B cell (primary cell): ENCODE measurements around the gene TOLLIP. TPM values are rescaled to one million over a fixed set of nuclear protein-coding genes. Genes with fewer than 3 reads are reported as not detected.

Experiments used
- ATAC-seq: fragments of 200-7000 bp; cut with Tn5 transposase; one replicate; pipeline ENCODE4 v1.10.0; 2021; ENCODE audit warnings: low read depth, mild to moderate bottlenecking, moderate number of reproducible peaks, moderate library complexity
- CTCF ChIA-PET: fragments of 350-600 bp; sonication (Branson Sonifier 250); formaldehyde crosslinking; loops from one replicate; lab custom pipeline; 2021; ENCODE audit warnings: antibody characterized with exemption, inconsistent platforms; lab: Charles Lee
- POLR2A ChIA-PET: fragments of 350-600 bp; sonication (Branson Sonifier 250); formaldehyde crosslinking; loops from one replicate; lab custom pipeline; 2021; ENCODE audit warnings: antibody characterized with exemption; lab: Charles Lee
- DNase-seq: peaks from one replicate; pipeline ENCODE4 v3.0.0; 2013
- H2AFZ ChIP-seq: 2 replicates; pipeline ENCODE4 v1.6.1; 2012; ENCODE audit warnings: mild to moderate bottlenecking, low read depth, low read length; ENCODE audit not compliant: insufficient read depth, poor library complexity, severe bottlenecking
- H3K27ac ChIP-seq, 2 donors: 1 replicate in 1 of 2; 2 replicates in 1 of 2; pipeline ENCODE4 v1.5.1; 2012 to 2013; ENCODE audit warnings: low read length in 2 of 2, mild to moderate bottlenecking in 2 of 2, moderate library complexity in 1 of 2
- H3K27me3 ChIP-seq, 4 experiments: fragments of 200-600 bp in 1 of 4; sonication (generic) in 1 of 4; replicated peaks in 1 of 4; 1 replicate in 2 of 4; 2 replicates in 2 of 4; pipeline versions ENCODE4 v1.6.1 to v1.7.0; 2013 to 2016; ENCODE audit warnings: low read length in 3 of 4, mild to moderate bottlenecking in 2 of 4, mixed read lengths in 1 of 4, moderate library complexity in 1 of 4; ENCODE audit not compliant: insufficient read depth in 4 of 4, control insufficient read depth in 3 of 4; ENCODE audit errors: control extremely low read depth in 1 of 4
- H3K36me3 ChIP-seq, 2 experiments: replicated peaks in 1 of 2; 1 replicate in 1 of 2; 2 replicates in 1 of 2; pipeline versions ENCODE4 v1.6.1 to v1.7.1; 2013; ENCODE audit warnings: low read length in 1 of 2; ENCODE audit not compliant: insufficient read depth in 2 of 2, control insufficient read depth in 1 of 2; ENCODE audit errors: control extremely low read depth in 1 of 2, extremely low read depth in 1 of 2
- H3K4me1 ChIP-seq, 2 donors: fragments of 200-600 bp in 1 of 2; sonication (generic) in 1 of 2; 1 replicate in 1 of 2; 2 replicates in 1 of 2; pipeline versions ENCODE4 v1.5.1 to v1.6.1; 2013 to 2017; ENCODE audit warnings: low read length in 2 of 2; ENCODE audit not compliant: control insufficient read depth in 2 of 2, insufficient read depth in 2 of 2
- H3K4me2 ChIP-seq: replicated peaks from 2 replicates; pipeline ENCODE3; 2012; ENCODE audit warnings: mild to moderate bottlenecking, low read depth, low read length; ENCODE audit not compliant: poor library complexity, severe bottlenecking
- H3K4me3 ChIP-seq, 5 experiments: fragments of 200-600 bp in 1 of 5; sonication (generic) in 1 of 5; 1 replicate in 3 of 5; 2 replicates in 2 of 5; pipeline versions ENCODE4 v1.5.1 to v1.7.0; 2011 to 2016; ENCODE audit warnings: low read length in 4 of 5, mild to moderate bottlenecking in 4 of 5, low read depth in 2 of 5, control low read depth in 1 of 5, moderate library complexity in 1 of 5; ENCODE audit not compliant: insufficient read depth in 1 of 5; ENCODE audit errors: control extremely low read depth in 1 of 5, extremely low read depth in 1 of 5
- H3K79me2 ChIP-seq: fragments of 200-600 bp; sonication (generic); one replicate; pipeline ENCODE4 v1.6.0; 2016; ENCODE audit warnings: low read length; ENCODE audit not compliant: control insufficient read depth, insufficient read depth
- H3K9ac ChIP-seq: fragments of 200-600 bp; sonication (generic); 2 replicates; pipeline ENCODE4 v1.6.1; 2017; ENCODE audit warnings: mild to moderate bottlenecking, low read length, moderate library complexity
- H3K9me3 ChIP-seq, 3 donors: one replicate each; pipeline versions ENCODE4 v1.6.1 to v1.7.1; 2013; ENCODE audit warnings: low read length in 2 of 3; ENCODE audit not compliant: control insufficient read depth in 2 of 3, insufficient read depth in 1 of 3; ENCODE audit errors: control extremely low read depth in 1 of 3
- H4K20me1 ChIP-seq: 2 replicates; pipeline ENCODE4 v1.6.0; 2012; ENCODE audit warnings: mild to moderate bottlenecking, low read length; ENCODE audit not compliant: insufficient read depth, control insufficient read depth, poor library complexity, severe bottlenecking
- H3K27ac Mint-ChIP-seq: one replicate; pipeline ENCODE4 v1.8.0; 2021; ENCODE audit warnings: mixed read lengths
- H3K27me3 Mint-ChIP-seq: one replicate; pipeline ENCODE4 v1.8.0; 2021; ENCODE audit warnings: mixed read lengths
- H3K4me1 Mint-ChIP-seq: one replicate; pipeline ENCODE4 v1.8.0; 2021; ENCODE audit warnings: mixed read lengths
- H3K4me3 Mint-ChIP-seq: one replicate; pipeline ENCODE4 v1.8.0; 2021; ENCODE audit warnings: mixed read lengths
- H3K9me3 Mint-ChIP-seq: one replicate; pipeline ENCODE4 v1.8.0; 2022; ENCODE audit warnings: mixed read lengths; ENCODE audit not compliant: insufficient read depth
- CTCF ChIP-seq: fragments of 200-600 bp; IDR thresholded peaks from one replicate; pipeline ENCODE4 v1.8.0; 2022; ENCODE audit warnings: antibody characterized with exemption, mild to moderate bottlenecking
- EZH2 ChIP-seq: IDR thresholded peaks from 2 replicates; pipeline ENCODE4 v1.6.1; 2012; ENCODE audit warnings: borderline replicate concordance, low read depth, mild to moderate bottlenecking, moderate library complexity, low read length; ENCODE audit not compliant: insufficient read depth, poor library complexity, severe bottlenecking
- WGBS: methylation state at CpG from one replicate; pipeline ENCODE4 v1.1.5; 2013; ENCODE audit warnings: missing lambda C conversion rate; ENCODE audit not compliant: insufficient coverage; 5-methylcytosine and 5-hydroxymethylcytosine counted together
- intact Hi-C: fragments of 100-400 bp; cut with micrococcal nuclease; formaldehyde crosslinking; loops from one replicate; pipeline ENCODE4 v1.10.0; 2022
- polyA plus RNA-seq: library from polyadenylated mRNA; depleted of rRNA; stranded (reverse); fragments of >200 nt; gene quantifications from 2 replicates; pipeline ENCODE4 v1.2.3, GENCODE V29; 2012
- total RNA-seq, 2 donors: library from RNA; stranded (reverse); fragments of 120-200 nt in 1 of 2; gene quantifications; 1 replicate in 1 of 2; 2 replicates in 1 of 2; pipeline versions ENCODE4 v1.2.3 to v1.2.4, GENCODE V29; 2013 to 2022

Gene TOLLIP
- total and polyA plus RNA-seq, 2 donors (not counting 1 experiment from before 2014, with no cell fraction given), result 34.7 to 52.5 TPM

- H3K9me3 ChIP-seq, result no peaks in the 10 kb centered on the region
- no peak for DNase-seq
- peaks cover 0 to 19% of the 10 kb centered on the region in 2 experiments for H3K36me3 ChIP-seq
- WGBS, result 98% methylated on average over 11 of the region's 28 CpGs
- H3K79me2 ChIP-seq, result peaks cover 97% of the 10 kb centered on the region
- H3K4me1 ChIP-seq, result no peaks in the 10 kb centered on the region
- H3K4me1 Mint-ChIP-seq, result peaks cover 19% of the 10 kb centered on the region
- peaks cover 97% of the 10 kb centered on the region for H4K20me1 ChIP-seq
- no peak overlapping the region for H3K4me3 ChIP-seq
- TF ChIP-seq EZH2 (no peak), CTCF (no peak)
- no peak overlapping the region for H3K4me2 ChIP-seq
- ChIA-PET CTCF (interaction anchor here (1.4 kb wide), 1 partner anchor 214 kb away, joined by 3 read pairs; no protein-coding TSS in a partner anchor), POLR2A (no interaction called here)
- intact Hi-C loops, result no loop called here
- ATAC-seq, result no peak
- H3K4me3 Mint-ChIP-seq, result no peak overlapping the region
- no peaks in the 10 kb centered on the region for H3K27me3 ChIP-seq
- no peak overlapping the region for H3K27ac Mint-ChIP-seq
- H3K27me3 Mint-ChIP-seq, result no peaks in the 10 kb centered on the region
- no peak overlapping the region for H2AFZ ChIP-seq
- H3K9ac ChIP-seq, result no peak overlapping the region
- H3K27ac ChIP-seq, result no peak overlapping the region
- no peaks in the 10 kb centered on the region for H3K9me3 Mint-ChIP-seq
Observed at GRCh38 chr11:1300569-1301187, 8.8 kb downstream of the TOLLIP start.

GRCh38 chr11:1300121-1300520, 9.3 kb downstream of the TOLLIP start:
- H3K9me3 ChIP-seq, result peaks cover 0 to 2% (median 0%) of the 10 kb centered on the region in 3 donors
- no peaks in the 10 kb centered on the region for H3K27me3 Mint-ChIP-seq
- H4K20me1 ChIP-seq, result peaks cover 97% of the 10 kb centered on the region
- peaks cover 17% of the 10 kb centered on the region for H3K4me1 Mint-ChIP-seq
- H3K27ac Mint-ChIP-seq, result no peak overlapping the region
- H3K36me3 ChIP-seq, result peaks cover 0 to 20% of the 10 kb centered on the region in 2 experiments
- H3K27ac ChIP-seq, result no peak overlapping the region
- intact Hi-C loops, result no loop called here
- peaks cover 97% of the 10 kb centered on the region for H3K79me2 ChIP-seq
- H3K4me1 ChIP-seq, result no peaks in the 10 kb centered on the region
- WGBS, result no CpG with 5 or more reads among the region's 7 CpGs
- no peak for ATAC-seq
- H3K9ac ChIP-seq, result no peak overlapping the region
- no peak for DNase-seq
- H2AFZ ChIP-seq, result no peak overlapping the region
- no peak overlapping the region for H3K4me3 Mint-ChIP-seq
- H3K9me3 Mint-ChIP-seq, result no peaks in the 10 kb centered on the region
- no peaks in the 10 kb centered on the region for H3K27me3 ChIP-seq
- H3K4me2 ChIP-seq, result no peak overlapping the region
- TF ChIP-seq EZH2, result no peak
- no peak for TF ChIP-seq CTCF
- CTCF ChIA-PET, result interaction anchor here (1.4 kb wide), 1 partner anchor 215 kb away, joined by 3 read pairs; no protein-coding TSS in a partner anchor
- POLR2A ChIA-PET, result no interaction called here
- no peak overlapping the region for H3K4me3 ChIP-seq
